ENCODE data around the gene RTTN.
A peak's percentile ranks its signal among the peaks of the same experiment; 100 is the strongest.
"Not testable (repeated sequence)": the region's sequence is repeated elsewhere in the genome, so short reads cannot be mapped to it uniquely, and the experiment has no call there.

Gene RTTN

GRCh38 chr18:70126832-70127231, 78.7 kb downstream of the RTTN start:
- Histone ChIP-seq H3K9ac (no peak overlapping the region), H3K9me3 (replicated peaks in 1 of 11) (no peaks in the 10 kb centered on the region), H3K4me1 (no peaks in the 10 kb centered on the region), H4K20me1 (no peaks in the 10 kb centered on the region), H3K4me2 (no peak overlapping the region), H3K36me3 (peaks cover 16 to 88% (median 39%) of the 10 kb centered on the region in 11 experiments; a peak in 21 of 22 replicates), H3K27ac (no peak overlapping the region), H3K27me3 (no peaks in the 10 kb centered on the region), H3K4me3 (no peak overlapping the region)
- no peak for TF ChIP-seq Cebpa-rat (IDR thresholded peaks at IDR 0.05)

- Histone ChIP-seq H3K9ac (no peak overlapping the region), H3K4me1 (no peaks in the 10 kb centered on the region), H3K36me3 (peaks cover 16 to 88% (median 40%) of the 10 kb centered on the region in 11 experiments; a peak in 21 of 22 replicates), H4K20me1 (no peaks in the 10 kb centered on the region), H3K4me3 (no peak overlapping the region), H3K27ac (no peak overlapping the region), H3K9me3 (replicated peaks in 1 of 11) (0 out of 22 replicates have a peak, but pooled peaks cover 0 to 2% (median 0%) of the 10 kb centered on the region in 11 experiments), H3K4me2 (no peak overlapping the region), H3K27me3 (no peaks in the 10 kb centered on the region)
- no peak for TF ChIP-seq Cebpa-rat (IDR thresholded peaks at IDR 0.05)
These were observed 81.3 kb downstream of the RTTN start for GRCh38 chr18:70124139-70124538.

DNA sequence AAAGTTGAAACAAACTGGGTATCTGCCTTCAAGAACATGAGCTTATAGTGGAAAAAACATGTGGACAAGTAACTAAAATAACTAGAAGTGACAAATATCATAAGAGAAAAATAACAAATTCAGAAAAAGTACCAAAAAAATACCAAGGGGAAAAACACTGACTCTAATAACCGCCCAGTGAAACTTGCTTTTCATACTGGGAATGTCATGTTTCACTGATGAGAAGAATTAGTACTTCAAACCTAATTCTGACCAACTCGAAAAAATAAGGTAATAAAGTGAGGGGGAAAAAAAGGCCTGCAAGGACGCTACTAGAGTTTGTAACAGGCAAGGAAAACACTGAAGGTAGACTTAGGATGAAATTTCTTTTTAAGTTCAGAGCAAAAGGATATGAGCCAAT, 83.6 kb downstream of the RTTN start:
- Histone ChIP-seq H3K9me3 (replicated peaks in 1 of 11) (peaks cover 0 to 7% (median 0%) of the 10 kb centered on the region in 11 experiments; a peak in 2 of 22 replicates), H3K27me3 (no peaks in the 10 kb centered on the region), H3K27ac (no peak overlapping the region), H3K4me1 (peaks cover 0 to 5% (median 2%) of the 10 kb centered on the region in 10 experiments; a peak in 9 of 20 replicates), H3K4me2 (no peak overlapping the region), H4K20me1 (no peaks in the 10 kb centered on the region), H3K9ac (no peak overlapping the region), H3K36me3 (peaks cover 12 to 73% (median 39%) of the 10 kb centered on the region in 11 experiments; a peak in 19 of 22 replicates), H3K4me3 (no peak overlapping the region)
- no peak for TF ChIP-seq Cebpa-rat (IDR thresholded peaks at IDR 0.05)

DNA sequence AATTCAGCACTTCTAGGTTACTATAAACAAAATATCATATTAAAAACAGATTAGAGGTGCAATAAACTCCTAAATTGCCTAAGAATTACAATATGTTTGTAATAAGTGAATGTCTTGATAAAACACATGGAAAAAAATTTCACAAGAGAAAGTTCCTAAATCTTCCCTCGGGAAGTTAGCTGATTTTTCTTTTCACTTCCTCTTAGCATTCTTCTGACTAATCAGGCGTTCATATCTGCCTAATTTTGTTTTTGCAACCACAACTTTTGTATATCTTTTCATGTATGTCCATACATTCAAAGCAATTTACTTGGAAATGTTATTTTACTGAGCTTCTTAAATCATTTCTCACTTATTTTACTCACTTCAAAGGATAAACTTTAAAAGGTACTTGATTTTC, 88.5 kb downstream of the RTTN start:
- Histone ChIP-seq H3K27ac (no peak overlapping the region), H3K4me2 (peak overlapping the region in 4 of 11 experiments; percentile 6 to 64 (median 27); a peak in 4 of 22 replicates), H3K9me3 (replicated peaks in 1 of 11) (peaks cover 0 to 7% (median 0%) of the 10 kb centered on the region in 11 experiments; a peak in 2 of 22 replicates), H3K4me3 (no peak overlapping the region), H3K27me3 (no peaks in the 10 kb centered on the region), H3K9ac (no peak overlapping the region), H3K4me1 (peaks cover 0 to 11% (median 5%) of the 10 kb centered on the region in 10 experiments; a peak in 9 of 20 replicates), H3K36me3 (peaks cover 4 to 53% (median 35%) of the 10 kb centered on the region in 11 experiments; a peak in 17 of 22 replicates), H4K20me1 (no peaks in the 10 kb centered on the region)
- TF ChIP-seq Cebpa-rat (IDR thresholded peaks at IDR 0.05), result no peak

DNA sequence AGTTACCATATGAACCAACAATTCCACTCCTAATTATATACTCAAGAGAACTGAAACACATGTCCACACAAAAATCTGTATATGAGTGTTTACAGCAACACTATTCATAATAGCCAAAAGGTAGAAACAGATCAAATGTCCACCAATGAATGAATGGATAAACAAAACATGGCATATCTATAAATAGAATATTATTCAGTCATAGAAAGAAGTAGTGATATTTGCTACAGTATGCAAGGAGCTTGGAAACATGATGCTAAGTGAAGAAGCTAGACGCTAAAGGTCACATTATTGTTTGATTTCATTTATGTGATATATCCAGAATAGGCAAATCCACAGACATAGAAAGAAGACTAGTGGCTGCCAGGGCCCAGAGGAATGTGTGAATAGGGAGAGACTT, 92.0 kb downstream of the RTTN start:
- peaks cover 29 to 54% (median 46%) of the 10 kb centered on the region in 11 experiments for H3K36me3 ChIP-seq
- no peak overlapping the region for H3K9ac ChIP-seq
- no peak overlapping the region for H3K27ac ChIP-seq
- no peak for TF ChIP-seq Cebpa-rat (IDR thresholded peaks at IDR 0.05)
- H3K9me3 ChIP-seq (replicated peaks in 1 of 11), result peaks cover 0 to 5% (median 0%) of the 10 kb centered on the region in 11 experiments; a peak in 2 of 22 replicates
- H4K20me1 ChIP-seq, result no peaks in the 10 kb centered on the region
- H3K4me1 ChIP-seq, result peaks cover 0 to 11% (median 5%) of the 10 kb centered on the region in 10 experiments; a peak in 9 of 20 replicates
- H3K4me2 ChIP-seq, result no peak overlapping the region
- H3K4me3 ChIP-seq, result no peak overlapping the region
- no peaks in the 10 kb centered on the region for H3K27me3 ChIP-seq

DNA sequence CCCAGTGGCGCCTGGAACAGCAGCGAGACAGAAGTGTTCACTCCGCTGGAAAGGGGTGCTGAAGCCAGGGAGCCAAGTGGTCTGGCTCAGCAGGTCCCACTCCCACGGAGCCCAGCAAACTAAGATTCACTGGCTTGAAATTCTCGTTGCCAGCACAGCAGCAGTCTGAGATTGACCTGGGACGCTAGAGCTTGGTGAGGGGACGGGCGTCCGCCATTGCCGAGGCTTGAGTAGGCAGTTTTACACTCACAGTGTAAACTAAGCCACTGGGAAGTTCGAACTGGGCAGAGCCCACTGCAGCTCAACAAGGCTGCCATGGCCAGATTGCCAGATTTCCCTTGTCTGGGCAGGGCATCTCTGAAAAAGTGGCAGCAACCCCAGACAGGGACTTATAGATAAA, 94.8 kb downstream of the RTTN start:
- H3K4me1 ChIP-seq, result no peaks in the 10 kb centered on the region
- no peak for TF ChIP-seq Cebpa-rat (IDR thresholded peaks at IDR 0.05)
- H3K27me3 ChIP-seq, result no peaks in the 10 kb centered on the region
- no peak overlapping the region for H3K27ac ChIP-seq
- H3K9me3 ChIP-seq (replicated peaks in 1 of 11), result peaks cover 0 to 13% (median 6%) of the 10 kb centered on the region in 11 experiments; a peak in 13 of 22 replicates
- H3K4me2 ChIP-seq, result no peak overlapping the region
- no peak overlapping the region for H3K4me3 ChIP-seq
- no peaks in the 10 kb centered on the region for H4K20me1 ChIP-seq
- H3K36me3 ChIP-seq, result peaks cover 50 to 81% (median 68%) of the 10 kb centered on the region in 11 experiments
- H3K9ac ChIP-seq, result no peak overlapping the region

GRCh38 chr18:70107091-70107490, 98.4 kb downstream of the RTTN start:
- Histone ChIP-seq H4K20me1 (no peaks in the 10 kb centered on the region), H3K36me3 (peaks cover 53 to 98% (median 79%) of the 10 kb centered on the region in 11 experiments), H3K27ac (no peak overlapping the region), H3K9me3 (replicated peaks in 1 of 11) (peaks cover 24 to 48% (median 38%) of the 10 kb centered on the region in 11 experiments), H3K4me2 (no peak overlapping the region), H3K4me3 (no peak overlapping the region), H3K9ac (no peak overlapping the region), H3K4me1 (no peaks in the 10 kb centered on the region), H3K27me3 (no peaks in the 10 kb centered on the region)
- TF ChIP-seq Cebpa-rat (IDR thresholded peaks at IDR 0.05), result no peak

DNA sequence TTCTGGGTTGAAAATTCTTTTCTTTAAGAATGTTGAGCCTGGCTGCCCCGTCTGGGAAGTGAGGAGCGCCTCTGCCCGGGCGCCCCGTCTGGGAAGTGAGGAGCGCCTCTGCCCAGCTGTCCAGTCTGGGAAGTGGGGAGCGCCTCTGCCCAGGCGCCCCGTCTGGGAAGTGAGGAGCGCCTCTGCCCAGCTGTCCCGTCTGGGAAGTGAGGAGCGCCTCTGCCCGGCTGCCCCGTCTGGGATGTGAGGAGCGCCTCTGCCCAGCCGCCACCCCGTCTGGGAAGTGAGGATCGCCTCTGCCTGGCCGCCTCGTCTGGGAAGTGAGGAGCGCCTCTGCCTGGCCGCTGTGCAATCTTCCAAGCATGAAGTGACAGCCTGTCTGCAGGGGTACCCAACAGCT, 102.6 kb downstream of the RTTN start:
- not testable (repeated sequence) for H3K4me3 ChIP-seq, H4K20me1 ChIP-seq, H3K4me1 ChIP-seq, H3K27me3 ChIP-seq, H3K9ac ChIP-seq, H3K4me2 ChIP-seq, H3K27ac ChIP-seq
- peaks cover 38 to 74% (median 54%) of the 10 kb centered on the region in 11 experiments for H3K36me3 ChIP-seq
- H3K9me3 ChIP-seq (replicated peaks in 1 of 11), result peaks cover 38 to 61% (median 53%) of the 10 kb centered on the region in 11 experiments

DNA sequence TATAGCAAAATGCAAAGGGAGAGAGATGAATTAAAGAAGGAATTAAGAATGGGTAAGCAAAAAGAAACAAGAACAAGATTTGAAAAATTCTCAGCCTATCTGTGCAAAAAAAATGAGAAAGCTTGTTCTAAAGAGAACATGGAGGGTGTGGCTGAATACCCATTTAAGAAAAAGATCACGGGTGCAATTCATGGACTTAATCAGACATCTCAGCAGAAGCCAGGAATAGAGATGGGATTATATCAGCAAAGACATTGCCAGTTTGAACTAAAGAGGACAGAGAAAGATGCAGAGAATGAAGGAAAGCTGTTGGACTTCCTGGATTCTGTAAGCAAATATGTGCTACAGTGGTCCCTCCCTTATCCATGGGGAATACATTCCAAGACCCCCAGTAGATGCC, 115.6 kb downstream of the RTTN start:
- Histone ChIP-seq H3K4me1 (no peaks in the 10 kb centered on the region), H3K27me3 (no peaks in the 10 kb centered on the region), H3K9me3 (replicated peaks in 1 of 11) (no peaks in the 10 kb centered on the region), H3K4me3 (no peak overlapping the region), H3K36me3 (peaks cover 4 to 64% (median 30%) of the 10 kb centered on the region in 11 experiments; a peak in 17 of 22 replicates), H3K4me2 (no peak overlapping the region), H3K9ac (no peak overlapping the region), H3K27ac (no peak overlapping the region), H4K20me1 (no peaks in the 10 kb centered on the region)
- TF ChIP-seq Cebpa-rat (IDR thresholded peaks at IDR 0.05), result no peak

GRCh38 chr18:70086085-70086484, 119.4 kb downstream of the RTTN start:
- Histone ChIP-seq H3K9me3 (replicated peaks in 1 of 11) (no peaks in the 10 kb centered on the region), H3K36me3 (peaks cover 4 to 78% (median 31%) of the 10 kb centered on the region in 11 experiments; a peak in 21 of 22 replicates), H3K27me3 (no peaks in the 10 kb centered on the region), H3K4me3 (no peak overlapping the region), H3K27ac (no peak overlapping the region), H3K4me2 (no peak overlapping the region), H3K4me1 (no peaks in the 10 kb centered on the region), H4K20me1 (no peaks in the 10 kb centered on the region), H3K9ac (no peak overlapping the region)
- no peak for TF ChIP-seq Cebpa-rat (IDR thresholded peaks at IDR 0.05)
